ENCODE data around the gene ZDHHC14. TPM values are rescaled to one million over a fixed set of nuclear protein-coding genes. Genes with fewer than 3 reads are reported as not detected.

Gene ZDHHC14
- polyA plus RNA-seq, 6 donors from 2014 or later = 1.7 to 10.5 (median 4.1) TPM

- ATAC-seq (ENCODE audit: low read depth in 2 of 2) (no peak), DNase-seq (no peak)
- no peaks in the 10 kb centered on the region for H3K9me3 Mint-ChIP-seq
- no peak overlapping the region for H3K4me3 Mint-ChIP-seq
- peaks cover 0 to 6% (median 0%) of the 10 kb centered on the region in 3 donors for H3K27me3 Mint-ChIP-seq
- H3K36me3 Mint-ChIP-seq = peaks cover 0 to 16% of the 10 kb centered on the region in 2 donors
- peaks cover 0 to 5% (median 0%) of the 10 kb centered on the region in 3 donors for H3K4me1 Mint-ChIP-seq
- no peak overlapping the region for H3K27ac Mint-ChIP-seq
Measured at GRCh38 chr6:157672726-157673412, 291.9 kb downstream of the ZDHHC14 start.

GRCh38 chr6:157673596-157673995 lies 292.6 kb downstream of the ZDHHC14 start:
- peaks cover 0 to 20% of the 10 kb centered on the region in 2 donors for H3K36me3 Mint-ChIP-seq
- H3K4me3 Mint-ChIP-seq = no peak overlapping the region
- peaks cover 0 to 5% (median 0%) of the 10 kb centered on the region in 3 donors for H3K4me1 Mint-ChIP-seq
- H3K27me3 Mint-ChIP-seq = peaks cover 0 to 5% (median 0%) of the 10 kb centered on the region in 3 donors
- no peak for DNase-seq
- H3K9me3 Mint-ChIP-seq = peaks cover 0 to 2% (median 0%) of the 10 kb centered on the region in 7 donors
- H3K27ac Mint-ChIP-seq = no peak overlapping the region
- ATAC-seq (ENCODE audit: low read depth in 2 of 2) = no peak

DNA sequence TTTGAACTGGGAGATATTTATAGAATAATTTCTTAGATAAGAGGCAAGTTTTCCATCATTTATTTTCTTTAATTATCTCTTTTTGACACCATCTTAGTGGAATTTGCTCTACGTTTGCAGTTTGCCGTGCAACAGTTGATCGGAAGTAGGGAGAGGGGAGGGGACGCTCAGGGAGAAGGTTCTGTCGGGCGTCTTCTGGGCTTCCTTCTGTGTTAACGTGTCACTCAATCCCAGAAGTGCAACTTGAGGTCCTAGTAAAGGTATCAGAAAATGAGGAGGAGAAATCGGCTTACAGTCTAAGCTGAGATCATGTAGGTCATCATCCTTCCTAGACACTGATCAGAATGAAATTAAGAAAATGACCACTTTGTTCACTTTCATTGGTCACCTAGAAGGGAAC lies 293.1 kb downstream of the ZDHHC14 start:
- H3K27ac Mint-ChIP-seq = no peak overlapping the region
- H3K36me3 Mint-ChIP-seq = peaks cover 0 to 20% of the 10 kb centered on the region in 2 donors
- peaks cover 0 to under 1% (median 0%) of the 10 kb centered on the region in 3 donors for H3K27me3 Mint-ChIP-seq
- H3K9me3 Mint-ChIP-seq = peaks cover 0 to 2% (median 0%) of the 10 kb centered on the region in 7 donors
- ATAC-seq (ENCODE audit: low read depth in 2 of 2) = no peak
- no peak overlapping the region for H3K4me3 Mint-ChIP-seq
- no peak for DNase-seq
- peaks cover 0 to 5% (median 0%) of the 10 kb centered on the region in 3 donors for H3K4me1 Mint-ChIP-seq

- peaks cover 0 to 2% (median 0%) of the 10 kb centered on the region in 7 donors for H3K9me3 Mint-ChIP-seq
- H3K36me3 Mint-ChIP-seq = peaks cover 0 to 20% of the 10 kb centered on the region in 2 donors
- H3K27ac Mint-ChIP-seq = no peak overlapping the region
- DNase-seq (no peak), ATAC-seq (ENCODE audit: low read depth in 2 of 2) (no peak)
- no peaks in the 10 kb centered on the region for H3K4me1 Mint-ChIP-seq
- H3K4me3 Mint-ChIP-seq = no peak overlapping the region
- H3K27me3 Mint-ChIP-seq = no peaks in the 10 kb centered on the region
Measured at GRCh38 chr6:157675831-157676230, 294.8 kb downstream of the ZDHHC14 start.

DNA sequence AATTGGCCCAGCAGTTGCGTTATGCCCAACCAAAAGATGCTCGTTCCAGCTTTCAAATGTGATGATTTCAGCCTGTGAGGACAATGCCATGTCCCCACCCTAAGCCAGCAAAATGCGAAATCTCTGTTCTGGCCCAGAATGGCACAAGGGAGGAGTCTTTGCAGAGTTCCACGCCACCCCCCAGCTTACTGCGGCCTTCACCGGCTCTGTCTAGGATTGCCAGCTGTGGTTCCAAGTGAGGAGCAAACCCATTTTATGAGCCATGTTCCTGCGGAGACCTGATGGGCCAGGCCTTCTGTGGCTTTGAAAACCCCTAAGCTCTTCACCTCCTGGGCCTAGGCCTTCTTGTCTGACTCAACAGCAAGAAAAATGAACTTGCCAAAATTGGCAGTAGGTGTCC lies 295.3 kb downstream of the ZDHHC14 start:
- Mint-ChIP-seq H3K27ac (no peak overlapping the region), H3K4me3 (no peak overlapping the region), H3K36me3 (peaks cover 0 to 20% of the 10 kb centered on the region in 2 donors), H3K27me3 (no peaks in the 10 kb centered on the region), H3K9me3 (peaks cover 0 to 2% (median 0%) of the 10 kb centered on the region in 7 donors), H3K4me1 (no peaks in the 10 kb centered on the region)
- DNase-seq (no peak), ATAC-seq (ENCODE audit: low read depth in 2 of 2) (no peak)

GRCh38 chr6:157677235-157677634 lies 296.2 kb downstream of the ZDHHC14 start:
- H3K27me3 Mint-ChIP-seq = no peaks in the 10 kb centered on the region
- DNase-seq = no peak
- peaks cover 0 to 2% (median 0%) of the 10 kb centered on the region in 7 donors for H3K9me3 Mint-ChIP-seq
- H3K27ac Mint-ChIP-seq = peak overlapping the region in 2 of 6 donors; percentile 8 to 52
- H3K36me3 Mint-ChIP-seq = peaks cover 0 to 14% of the 10 kb centered on the region in 2 donors
- no peak for ATAC-seq (ENCODE audit: low read depth in 2 of 2)
- H3K4me3 Mint-ChIP-seq = no peak overlapping the region
- no peaks in the 10 kb centered on the region for H3K4me1 Mint-ChIP-seq

GRCh38 chr6:157679605-157680580 lies 298.9 kb downstream of the ZDHHC14 start:
- H3K9me3 Mint-ChIP-seq = peaks cover 0 to 2% (median 0%) of the 10 kb centered on the region in 7 donors

GRCh38 chr6:157681041-157681650 lies 300.2 kb downstream of the ZDHHC14 start:
- Mint-ChIP-seq H3K27me3 (no peaks in the 10 kb centered on the region), H3K9me3 (peaks cover 0 to 2% (median 0%) of the 10 kb centered on the region in 7 donors), H3K27ac (no peak overlapping the region), H3K4me1 (no peaks in the 10 kb centered on the region), H3K4me3 (no peak overlapping the region), H3K36me3 (peaks cover 0 to 14% of the 10 kb centered on the region in 2 donors)
- DNase-seq (no peak), ATAC-seq (ENCODE audit: low read depth in 2 of 2) (no peak)

More at GRCh38 chr6:157679605-157680580, 298.9 kb downstream of the ZDHHC14 start:
- no peak for ATAC-seq (ENCODE audit: low read depth in 2 of 2)
- H3K4me3 Mint-ChIP-seq = no peak overlapping the region
- no peak overlapping the region for H3K27ac Mint-ChIP-seq
- no peaks in the 10 kb centered on the region for H3K27me3 Mint-ChIP-seq
- H3K36me3 Mint-ChIP-seq = peaks cover 0 to 14% of the 10 kb centered on the region in 2 donors
- no peaks in the 10 kb centered on the region for H3K4me1 Mint-ChIP-seq
- no peak for DNase-seq

DNA sequence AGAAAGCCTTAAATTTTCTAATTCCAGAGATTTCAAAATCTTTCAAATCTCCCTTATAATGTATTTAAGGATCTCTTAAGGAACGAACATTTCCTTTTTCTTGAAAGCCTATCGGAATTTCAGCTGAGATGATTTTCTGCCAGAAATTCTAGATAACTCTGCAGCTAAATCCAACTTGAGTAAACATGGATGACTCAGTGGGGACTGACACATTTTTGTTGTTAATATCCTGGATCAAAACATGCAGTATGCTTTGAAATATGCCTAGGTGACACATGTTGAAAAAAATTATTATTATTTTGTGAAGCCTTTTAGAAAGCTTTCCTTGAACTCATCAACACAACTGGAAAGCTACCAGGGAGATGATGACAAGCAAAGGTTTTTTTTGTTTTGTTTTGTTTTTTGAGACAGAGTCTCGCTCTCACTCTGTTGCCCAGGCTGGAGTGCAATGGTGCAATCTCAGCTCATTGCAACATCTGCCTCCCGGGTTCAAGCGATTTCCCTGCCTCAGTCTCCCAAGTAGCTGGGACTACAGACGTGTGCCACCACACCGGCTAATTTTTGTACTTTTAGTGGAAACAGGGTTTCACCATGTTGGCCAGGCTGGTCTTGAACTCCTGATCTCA lies 302.0 kb downstream of the ZDHHC14 start:
- Mint-ChIP-seq H3K4me1 (no peaks in the 10 kb centered on the region), H3K27ac (no peak overlapping the region), H3K4me3 (no peak overlapping the region), H3K36me3 (peaks cover 0 to 3% of the 10 kb centered on the region in 2 donors), H3K27me3 (peaks cover 0 to 4% (median 0%) of the 10 kb centered on the region in 3 donors), H3K9me3 (peaks cover 0 to 2% (median 0%) of the 10 kb centered on the region in 7 donors)
- DNase-seq (no peak), ATAC-seq (ENCODE audit: low read depth in 2 of 2) (no peak)

GRCh38 chr6:157683707-157684106 lies 302.7 kb downstream of the ZDHHC14 start:
- H3K4me1 Mint-ChIP-seq = no peaks in the 10 kb centered on the region
- H3K9me3 Mint-ChIP-seq = no peaks in the 10 kb centered on the region
- H3K4me3 Mint-ChIP-seq = no peak overlapping the region
- no peaks in the 10 kb centered on the region for H3K36me3 Mint-ChIP-seq
- ATAC-seq (ENCODE audit: low read depth in 2 of 2) (no peak), DNase-seq (no peak)
- H3K27ac Mint-ChIP-seq = no peak overlapping the region
- H3K27me3 Mint-ChIP-seq = peaks cover 0 to 6% (median 0%) of the 10 kb centered on the region in 3 donors

- Mint-ChIP-seq H3K27me3 (peaks cover 0 to 8% (median 6%) of the 10 kb centered on the region in 3 donors), H3K27ac (no peak overlapping the region)
- ATAC-seq (ENCODE audit: low read depth in 2 of 2) = no peak
Measured at GRCh38 chr6:157684620-157685299, 303.8 kb downstream of the ZDHHC14 start.

DNA sequence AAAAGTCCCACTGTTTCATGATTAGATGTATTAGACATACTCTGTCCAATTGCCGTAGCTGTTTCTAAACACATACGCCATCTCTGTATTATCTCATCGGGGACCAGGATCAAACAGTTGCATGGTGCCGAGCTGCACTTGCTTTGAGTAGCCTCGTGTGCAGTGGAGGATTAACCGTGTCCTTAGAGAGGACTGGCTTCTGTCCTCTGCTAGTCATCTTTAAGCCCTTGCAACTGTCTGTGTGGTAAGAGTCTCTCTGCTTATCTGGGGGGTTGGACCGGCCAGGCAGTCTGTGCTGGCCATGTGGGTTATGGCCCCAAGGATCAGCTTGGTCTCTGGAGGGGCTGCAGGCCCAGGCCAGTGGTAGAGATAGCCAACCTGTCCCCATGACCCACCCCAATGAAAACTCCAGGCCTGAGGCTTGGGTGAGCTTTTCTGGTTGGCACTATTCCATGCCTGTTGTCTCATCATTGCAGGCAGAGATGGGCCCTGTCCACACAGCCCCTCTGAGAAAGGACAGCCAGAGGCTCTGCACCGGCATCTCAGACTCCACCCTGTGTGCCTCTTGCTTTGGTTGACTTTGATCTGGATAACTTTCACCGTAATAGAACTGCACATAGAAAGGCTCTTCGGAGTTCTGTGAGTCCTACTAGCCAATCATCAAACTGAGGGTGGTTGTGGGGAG lies 304.7 kb downstream of the ZDHHC14 start:
- Mint-ChIP-seq H3K4me3 (no peak overlapping the region), H3K27ac (no peak overlapping the region), H3K27me3 (peaks cover 5 to 8% (median 6%) of the 10 kb centered on the region in 3 donors), H3K4me1 (no peaks in the 10 kb centered on the region), H3K9me3 (no peaks in the 10 kb centered on the region), H3K36me3 (no peaks in the 10 kb centered on the region)
- ATAC-seq (ENCODE audit: low read depth in 2 of 2) (no peak), DNase-seq (no peak)

More at GRCh38 chr6:157684620-157685299, 303.8 kb downstream of the ZDHHC14 start:
- H3K36me3 Mint-ChIP-seq = no peaks in the 10 kb centered on the region
- no peaks in the 10 kb centered on the region for H3K4me1 Mint-ChIP-seq
- H3K4me3 Mint-ChIP-seq = no peak overlapping the region
- no peak for DNase-seq
- no peaks in the 10 kb centered on the region for H3K9me3 Mint-ChIP-seq
